Omental fat pad (tissue), 4 donors: ENCODE data around the gene TPM2. TPM values are rescaled to one million over a fixed set of nuclear protein-coding genes. Genes with fewer than 3 reads are reported as not detected.
A peak's percentile ranks its signal among the peaks of the same experiment; 100 is the strongest.

ENCODE experiments used
- ATAC-seq: fragments of 150-250 bp; one replicate; pipeline ENCODE4 v1.9.1; 2016; ENCODE audit warnings: mild to moderate bottlenecking, moderate library complexity; ENCODE audit not compliant: low FRiP score
- DNase-seq: peaks from one replicate; pipeline ENCODE4 v3.0.0-alpha.2; 2019; ENCODE audit warnings: low spot score
- total RNA-seq, 4 donors: library from RNA; depleted of rRNA; stranded (reverse); fragments of >200 nt; gene quantifications; one replicate each; pipeline ENCODE4 v1.1.0, GENCODE V29; 2016
- TF ChIP-seq, protein P1 (sequence below), 3 donors: fragments of 450-650 bp; IDR thresholded peaks; one replicate each; pipeline ENCODE4 v1.5.1; 2016 to 2017; ENCODE audit warnings: antibody characterized with exemption in 3 of 3, mild to moderate bottlenecking in 3 of 3, moderate library complexity in 2 of 3

The TPM2 gene
- total RNA-seq, 4 donors from 2014 or later: 150 to 301 (median 237) TPM

DNA sequence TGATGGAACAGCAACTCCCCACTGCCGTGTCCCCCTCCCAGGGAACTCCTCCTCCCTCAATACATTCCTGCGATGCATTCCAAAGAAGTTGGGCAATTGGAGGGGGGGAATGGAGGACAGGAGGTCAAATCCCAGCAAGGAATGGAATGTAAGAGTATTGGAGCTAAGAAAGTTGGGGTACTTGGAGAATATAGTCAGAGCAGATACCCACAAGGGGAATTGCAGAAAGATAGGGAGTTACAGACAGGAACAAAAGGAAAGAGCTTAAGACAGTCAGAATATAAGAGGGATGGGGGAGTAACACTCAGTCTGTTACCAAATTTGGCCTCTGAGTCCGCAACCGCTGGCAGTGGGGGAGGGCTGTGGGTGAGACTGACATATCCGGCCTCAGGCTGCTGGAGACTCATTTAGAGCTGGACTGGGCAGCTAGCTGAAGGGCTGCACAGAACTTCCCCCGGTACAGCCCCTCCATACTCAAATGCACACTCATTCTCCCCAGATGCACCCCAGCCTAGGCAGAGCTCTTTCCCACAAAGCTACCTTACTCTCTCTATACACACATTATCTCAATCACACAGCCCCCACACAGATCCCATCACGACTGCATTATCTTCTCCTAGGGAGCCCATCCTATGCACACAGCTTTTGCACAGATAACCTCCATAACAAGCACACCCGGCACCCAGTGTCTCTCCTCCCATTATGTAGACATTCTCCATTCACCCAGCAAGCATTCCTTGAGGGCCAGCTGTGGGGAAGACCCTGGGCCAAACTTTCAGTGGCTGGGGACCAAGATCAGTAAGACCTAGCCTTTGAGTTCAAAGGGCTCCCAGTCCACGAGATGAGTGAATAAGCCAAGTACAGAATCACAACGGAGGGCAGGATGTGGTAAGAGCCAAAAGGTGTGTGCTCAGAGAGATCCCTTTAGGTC, 38.6 kb upstream of the TPM2 start:
- TF ChIP-seq, protein P1, sequence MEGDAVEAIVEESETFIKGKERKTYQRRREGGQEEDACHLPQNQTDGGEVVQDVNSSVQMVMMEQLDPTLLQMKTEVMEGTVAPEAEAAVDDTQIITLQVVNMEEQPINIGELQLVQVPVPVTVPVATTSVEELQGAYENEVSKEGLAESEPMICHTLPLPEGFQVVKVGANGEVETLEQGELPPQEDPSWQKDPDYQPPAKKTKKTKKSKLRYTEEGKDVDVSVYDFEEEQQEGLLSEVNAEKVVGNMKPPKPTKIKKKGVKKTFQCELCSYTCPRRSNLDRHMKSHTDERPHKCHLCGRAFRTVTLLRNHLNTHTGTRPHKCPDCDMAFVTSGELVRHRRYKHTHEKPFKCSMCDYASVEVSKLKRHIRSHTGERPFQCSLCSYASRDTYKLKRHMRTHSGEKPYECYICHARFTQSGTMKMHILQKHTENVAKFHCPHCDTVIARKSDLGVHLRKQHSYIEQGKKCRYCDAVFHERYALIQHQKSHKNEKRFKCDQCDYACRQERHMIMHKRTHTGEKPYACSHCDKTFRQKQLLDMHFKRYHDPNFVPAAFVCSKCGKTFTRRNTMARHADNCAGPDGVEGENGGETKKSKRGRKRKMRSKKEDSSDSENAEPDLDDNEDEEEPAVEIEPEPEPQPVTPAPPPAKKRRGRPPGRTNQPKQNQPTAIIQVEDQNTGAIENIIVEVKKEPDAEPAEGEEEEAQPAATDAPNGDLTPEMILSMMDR (IDR thresholded peaks at IDR 0.05): no peak
- peak; percentile 50 for ATAC-seq
- DNase-seq: no peak

DNA sequence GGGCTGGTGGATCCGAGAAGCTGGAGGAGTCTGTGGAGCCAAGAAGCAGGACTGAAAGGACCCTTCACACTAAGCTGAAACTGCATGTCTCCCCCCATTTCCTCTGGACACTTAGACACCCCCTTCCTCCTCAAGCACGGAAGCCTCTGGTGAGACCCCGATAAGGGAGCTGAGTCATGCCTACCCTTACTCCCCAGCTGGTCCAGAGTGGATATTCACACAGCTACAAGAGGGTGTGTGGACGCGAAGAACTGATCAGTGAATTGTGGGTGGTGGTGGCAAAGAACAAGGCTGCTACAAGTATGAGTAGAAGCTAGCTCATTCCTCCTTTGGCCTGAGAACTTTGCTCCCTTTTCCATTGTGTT, 37.9 kb upstream of the TPM2 start:
- TF ChIP-seq, protein P1 (IDR thresholded peaks at IDR 0.05): no peak

DNA sequence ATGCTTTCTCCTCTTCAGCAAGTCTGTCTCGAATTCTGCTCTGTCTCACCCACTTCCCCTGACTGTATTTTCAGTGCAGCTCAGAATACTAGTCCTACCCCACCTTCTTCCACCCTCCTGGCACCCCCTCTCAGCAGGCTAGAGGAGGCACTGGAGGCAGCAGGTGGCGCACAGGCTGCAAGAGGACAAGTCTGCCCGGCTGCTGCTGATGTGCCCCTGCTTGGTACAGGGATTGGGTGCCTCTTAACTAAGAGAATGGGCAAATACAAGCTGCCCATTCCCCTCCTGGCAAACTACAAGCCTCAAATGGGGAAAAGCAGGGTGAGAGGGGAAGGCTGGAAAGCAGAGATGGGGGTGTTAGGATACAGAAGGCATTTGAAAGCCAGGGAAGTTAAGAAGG, 37.2 kb upstream of the TPM2 start:
- DNase-seq (no peak), ATAC-seq (no peak)
- TF ChIP-seq, protein P1 (IDR thresholded peaks at IDR 0.05): no peak

More for the DNA sequence above, 37.9 kb upstream of the TPM2 start:
- DNase-seq: no peak
- ATAC-seq: no peak

DNA sequence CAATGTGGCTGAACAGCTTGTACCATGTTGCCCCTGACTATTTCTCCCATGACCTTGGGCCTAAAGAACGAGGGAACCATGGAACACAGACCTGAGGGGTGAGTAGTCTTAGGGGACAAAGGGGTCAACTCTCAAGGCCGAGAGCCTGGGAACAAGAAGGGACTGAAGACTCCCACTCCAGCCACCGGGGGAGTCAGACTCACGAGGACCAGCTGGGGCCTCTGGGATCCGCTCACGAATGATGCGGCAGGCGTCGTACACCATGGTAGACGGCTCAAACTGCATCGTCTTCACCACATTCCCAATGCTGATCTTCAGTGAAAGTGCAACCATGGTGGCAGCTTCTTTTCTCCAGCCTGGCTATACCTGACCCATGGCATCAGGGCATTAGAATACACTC, 35.6 kb upstream of the TPM2 start:
- ATAC-seq (no peak), DNase-seq (no peak)
- TF ChIP-seq, protein P1 (IDR thresholded peaks at IDR 0.05): no peak

DNA sequence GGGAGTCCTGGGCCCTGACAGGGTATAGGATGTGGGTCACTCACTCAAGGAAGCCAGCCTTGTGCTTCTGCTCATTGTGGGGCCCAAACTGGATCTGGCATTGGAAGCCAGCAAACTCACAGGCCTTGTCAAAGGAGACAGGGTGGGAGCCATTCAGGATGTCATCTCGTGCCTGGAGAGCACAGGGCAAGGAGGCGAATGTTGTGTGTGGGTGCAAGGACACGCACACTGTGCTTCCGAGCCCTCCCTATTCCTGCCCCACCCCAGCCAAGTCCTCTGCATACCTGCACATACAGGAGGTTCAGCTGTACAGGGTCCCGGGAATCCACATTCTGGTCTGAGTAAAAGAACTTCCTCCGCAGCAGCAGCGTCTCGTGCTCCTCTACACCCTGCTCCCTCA, 34.2 kb upstream of the TPM2 start:
- TF ChIP-seq, protein P1 (IDR thresholded peaks at IDR 0.05): no peak

DNA sequence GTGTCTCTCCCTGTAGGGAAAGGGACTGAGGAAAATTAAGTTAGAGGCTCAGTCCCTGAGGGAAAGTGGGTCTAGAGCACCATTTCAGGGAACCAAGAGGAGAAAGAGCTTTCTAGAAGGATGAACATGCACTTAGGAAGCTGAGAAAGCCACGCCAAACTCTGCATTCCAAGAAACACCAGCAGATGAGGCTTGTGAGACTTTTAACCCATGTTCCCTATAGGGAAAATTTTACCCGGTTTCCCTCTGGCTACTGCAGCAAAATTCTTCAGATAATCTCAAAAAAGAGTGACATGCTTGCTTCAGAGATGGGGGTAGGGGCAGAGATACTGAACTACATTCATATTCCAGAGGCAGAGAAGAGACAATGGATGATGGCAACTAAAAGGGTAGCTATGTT, 33.7 kb upstream of the TPM2 start:
- ATAC-seq (no peak), DNase-seq (no peak)
- TF ChIP-seq, protein P1 (IDR thresholded peaks at IDR 0.05): no peak

More for the DNA sequence above, 34.2 kb upstream of the TPM2 start:
- DNase-seq: no peak
- no peak for ATAC-seq

DNA sequence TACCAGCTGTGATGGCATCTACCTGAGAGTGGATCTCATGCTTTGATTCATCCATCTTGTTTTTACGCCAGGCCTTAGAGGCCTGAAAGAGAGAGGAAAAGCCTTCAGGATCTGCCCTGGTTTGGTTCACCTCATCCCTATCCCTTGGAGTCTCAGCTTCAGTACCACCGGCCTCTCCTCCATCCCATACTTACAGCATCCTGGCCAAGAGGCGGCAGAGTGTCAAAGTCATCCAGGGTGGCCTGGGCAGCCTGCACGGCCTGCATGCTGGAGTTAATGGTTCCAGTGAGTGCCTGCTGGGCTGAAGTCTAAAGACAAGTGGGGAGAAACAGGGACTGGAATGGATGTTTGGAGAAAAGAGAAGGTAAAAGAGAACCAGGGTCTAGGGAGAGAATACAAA, 29.8 kb upstream of the TPM2 start:
- ATAC-seq (no peak), DNase-seq (no peak)
- TF ChIP-seq, protein P1 (IDR thresholded peaks at IDR 0.05): no peak
